ENCODE measurements around the gene DPP4.
"Not testable (repeated sequence)": the region's sequence is repeated elsewhere in the genome, so short reads cannot be mapped to it uniquely, and the experiment has no call there.

The DPP4 gene

DNA sequence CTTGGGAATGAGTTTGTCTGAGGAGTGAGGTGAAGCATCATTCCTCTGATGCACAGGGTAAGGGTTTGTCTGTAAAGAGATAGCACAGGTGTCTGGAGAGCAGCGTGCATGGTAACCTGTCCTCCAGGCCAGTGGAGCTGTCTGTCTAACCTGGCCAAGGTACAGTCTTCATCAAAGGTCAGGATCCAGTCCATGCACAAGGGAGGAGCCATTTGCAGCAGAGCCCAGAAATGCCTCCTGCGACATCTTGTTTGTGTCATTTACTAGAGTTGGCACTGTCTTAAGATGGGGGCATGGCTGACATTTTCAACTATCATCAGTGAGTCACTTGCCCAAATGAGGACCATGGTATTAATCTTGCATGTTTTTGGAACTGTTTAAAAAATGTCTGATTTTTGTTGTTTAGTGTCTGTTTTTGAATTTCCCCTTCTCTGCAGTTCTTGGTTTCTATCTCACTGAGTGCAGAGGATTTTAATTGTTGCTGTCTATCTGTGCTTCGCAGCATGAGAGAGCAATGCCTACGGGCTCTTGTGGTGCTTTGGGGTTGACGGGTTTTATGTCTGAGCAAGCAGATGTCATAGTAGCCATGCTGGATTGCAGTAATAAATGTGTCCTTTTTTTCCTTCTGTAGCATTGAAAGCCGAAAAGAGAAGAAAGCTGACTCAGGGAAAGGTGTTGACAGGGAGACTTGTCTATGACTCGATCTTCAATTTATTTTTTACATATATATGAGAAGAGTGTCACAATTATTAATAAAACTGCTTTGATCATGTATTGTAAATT, 91.3 kb downstream of the DPP4 start:
- no peak for DNase-seq

DNA sequence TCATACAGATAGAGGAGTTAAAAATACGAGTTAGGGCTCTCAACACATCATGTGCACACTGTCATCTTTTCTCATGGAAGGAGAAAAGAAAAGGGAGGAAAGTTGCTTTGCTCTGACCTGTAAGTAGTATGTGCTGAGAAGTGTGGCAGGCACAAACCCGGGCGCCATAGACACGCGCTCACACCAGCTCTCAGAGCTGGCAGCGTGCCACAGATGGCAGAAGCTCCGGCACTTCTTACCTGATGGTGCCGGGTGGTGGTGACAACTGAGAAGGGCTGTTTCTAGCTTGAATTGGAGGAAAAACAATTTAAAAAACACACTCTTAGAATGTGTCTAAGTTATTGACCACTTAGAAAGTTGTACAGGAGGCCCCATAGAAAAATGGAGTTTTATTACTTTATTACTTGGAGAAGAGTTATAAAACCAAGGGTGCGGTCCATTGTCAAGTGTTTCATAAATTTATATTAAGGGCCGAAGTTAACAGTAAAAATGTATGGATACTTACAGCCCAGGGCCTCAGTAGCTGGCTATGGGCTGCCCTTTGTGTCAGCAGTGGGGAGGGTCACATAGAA, 92.2 kb downstream of the DPP4 start:
- DNase-seq: no peak

- DNase-seq: no peak
Observed at GRCh38 chr2:161980976-161981375, 93.0 kb downstream of the DPP4 start.

- no peak for DNase-seq
Observed at GRCh38 chr2:161979490-161979889, 94.5 kb downstream of the DPP4 start.

- DNase-seq: not testable (repeated sequence)
Observed at GRCh38 chr2:161977926-161978325, 96.1 kb downstream of the DPP4 start.

DNA sequence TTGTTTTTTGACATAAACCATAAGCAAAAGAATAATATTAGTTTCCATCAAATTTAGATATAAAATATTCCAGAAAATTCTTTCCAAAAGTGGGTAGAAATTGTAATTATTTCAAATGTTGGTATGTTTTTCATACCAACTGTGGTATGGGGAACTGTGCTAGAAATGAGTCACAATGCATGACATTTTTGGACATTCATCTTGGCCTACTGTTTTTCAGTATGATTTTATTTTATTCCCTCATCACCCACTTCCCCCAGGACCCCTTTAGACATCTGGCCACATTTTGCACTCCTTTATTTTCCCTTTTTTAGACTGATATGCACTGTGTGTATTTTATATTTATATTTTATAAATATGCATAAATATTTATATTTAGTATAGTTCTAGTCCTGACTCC, 97.1 kb downstream of the DPP4 start:
- DNase-seq: no peak

DNA sequence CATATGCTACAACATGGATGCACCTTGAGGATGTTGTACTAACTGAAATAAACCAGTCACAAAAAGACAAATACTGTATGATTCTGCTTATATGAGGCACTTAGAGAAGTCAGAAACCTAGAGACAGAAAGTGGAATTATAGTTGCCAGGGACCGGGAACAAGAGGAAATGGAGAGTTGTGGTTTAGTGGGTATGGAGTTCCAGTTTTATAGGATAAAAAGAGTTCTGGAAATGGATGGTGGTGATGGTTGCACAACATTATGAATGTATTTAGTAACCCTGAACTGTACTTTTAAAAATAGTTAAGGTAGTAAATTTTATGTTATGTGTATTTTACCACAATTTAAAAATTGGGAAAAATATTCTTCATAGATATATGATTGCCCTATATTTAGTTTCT, 97.7 kb downstream of the DPP4 start:
- DNase-seq: no peak

DNA sequence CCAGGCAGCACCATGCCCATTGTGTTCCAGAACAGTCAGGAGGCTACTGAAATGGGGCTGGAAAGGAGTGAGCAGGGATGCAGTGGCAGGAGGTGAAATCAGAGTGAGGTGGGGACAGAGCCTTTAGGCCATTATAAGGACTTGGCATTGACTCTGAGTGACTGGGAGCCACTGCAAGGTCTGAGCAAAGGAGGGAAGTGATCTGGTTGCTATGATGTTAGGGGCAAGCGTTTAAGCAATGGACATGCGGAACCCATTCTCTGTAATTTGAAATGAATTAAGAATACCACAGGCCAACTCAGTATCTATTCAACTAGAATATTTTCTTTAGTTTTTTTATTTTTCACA, 98.2 kb downstream of the DPP4 start:
- DNase-seq: no peak

DNA sequence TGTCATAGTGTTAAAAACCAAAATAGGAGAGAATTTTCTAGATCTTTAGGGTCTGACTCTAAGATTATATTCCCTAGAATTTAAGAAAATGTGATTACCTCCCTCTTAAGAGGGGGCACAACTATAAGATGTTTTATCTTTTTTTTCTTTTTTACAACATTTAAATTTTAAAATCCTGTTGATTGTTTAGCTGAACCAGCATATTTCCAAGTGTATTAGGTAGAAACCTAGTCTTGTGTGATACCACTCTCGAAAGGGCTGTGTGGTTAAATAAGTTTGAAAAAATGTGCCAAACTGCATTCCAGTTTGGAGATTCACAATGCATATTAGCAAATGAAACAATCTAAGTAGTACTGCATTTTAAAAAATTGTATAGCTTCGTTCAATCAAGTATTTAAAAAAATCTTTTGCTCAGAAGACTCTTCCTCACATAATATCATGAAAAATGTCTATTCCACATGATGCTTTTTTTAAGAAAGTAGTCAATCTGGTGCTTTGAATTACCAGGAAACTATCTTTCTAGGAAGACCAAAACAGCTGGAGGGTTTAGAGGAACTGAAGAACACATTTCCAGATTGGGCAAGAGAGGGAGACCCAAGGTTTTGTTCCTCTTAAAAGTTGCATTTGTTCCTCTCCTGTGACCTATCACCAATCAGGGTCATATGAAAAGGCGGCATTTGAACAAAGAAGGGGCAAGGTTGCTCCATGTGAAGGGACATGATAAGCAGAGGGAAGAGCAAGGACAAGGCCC, 98.8 kb downstream of the DPP4 start:
- DNase-seq: no peak

- DNase-seq: no peak
Observed at GRCh38 chr2:161974461-161974860, 99.6 kb downstream of the DPP4 start.

DNA sequence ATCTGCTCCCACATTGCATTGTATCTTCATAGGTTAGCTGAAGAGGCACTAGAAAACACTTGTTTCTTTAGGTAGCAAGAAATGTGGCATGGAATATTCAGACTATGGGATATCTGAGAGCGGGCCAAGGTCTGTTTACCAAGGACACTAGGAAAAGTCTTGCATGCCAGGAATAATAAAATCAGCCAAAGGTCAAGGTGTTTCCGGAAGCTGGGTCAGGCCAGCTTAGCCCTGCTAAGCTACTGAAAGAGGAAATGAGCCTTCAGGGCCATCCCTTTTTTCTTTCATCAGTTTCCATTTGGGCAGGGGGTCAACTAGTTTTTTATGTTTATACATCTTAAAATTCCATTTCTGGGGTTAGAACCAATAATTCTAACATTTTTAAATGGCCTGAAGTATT, 101.1 kb downstream of the DPP4 start:
- DNase-seq: no peak

DNA sequence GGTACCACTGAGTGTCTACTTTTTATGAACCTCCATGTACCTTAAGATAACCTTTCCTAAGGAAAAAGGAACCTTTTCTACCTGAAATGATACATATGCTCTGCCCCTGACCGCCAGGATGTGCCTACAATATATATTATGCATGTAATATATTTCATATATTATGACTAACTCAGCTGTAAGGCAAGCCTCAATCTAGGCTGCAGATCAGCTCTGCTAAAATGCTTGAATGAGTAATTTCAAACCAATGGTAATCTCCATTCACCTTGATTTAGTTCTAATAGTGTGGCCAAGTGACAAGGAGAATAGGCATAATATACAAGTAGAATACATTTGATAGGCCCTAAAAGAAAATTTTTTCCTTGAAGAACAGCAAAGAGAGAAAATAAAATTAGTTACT, 101.8 kb downstream of the DPP4 start:
- no peak for DNase-seq

- DNase-seq: no peak
Observed at GRCh38 chr2:161971551-161971950, 102.5 kb downstream of the DPP4 start.

DNA sequence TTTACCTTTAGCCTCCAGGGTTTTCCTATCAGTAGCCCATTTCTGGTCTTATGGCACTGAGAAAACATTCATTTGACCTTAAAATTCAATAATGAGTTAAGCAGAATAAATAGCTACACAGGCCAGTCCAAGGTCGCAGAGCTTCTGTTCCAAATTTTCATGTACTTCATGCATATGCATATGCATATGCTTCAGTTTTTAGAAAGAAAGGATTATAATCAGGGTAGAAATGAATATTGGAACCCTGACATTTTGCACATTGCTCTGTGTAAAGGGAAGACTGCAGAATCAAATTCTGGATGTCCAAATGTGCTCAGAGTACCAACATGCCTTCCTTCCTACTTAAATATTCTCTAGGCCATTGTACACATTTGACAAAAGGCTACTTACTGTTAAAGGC, 104.9 kb downstream of the DPP4 start:
- no peak for DNase-seq

DNA sequence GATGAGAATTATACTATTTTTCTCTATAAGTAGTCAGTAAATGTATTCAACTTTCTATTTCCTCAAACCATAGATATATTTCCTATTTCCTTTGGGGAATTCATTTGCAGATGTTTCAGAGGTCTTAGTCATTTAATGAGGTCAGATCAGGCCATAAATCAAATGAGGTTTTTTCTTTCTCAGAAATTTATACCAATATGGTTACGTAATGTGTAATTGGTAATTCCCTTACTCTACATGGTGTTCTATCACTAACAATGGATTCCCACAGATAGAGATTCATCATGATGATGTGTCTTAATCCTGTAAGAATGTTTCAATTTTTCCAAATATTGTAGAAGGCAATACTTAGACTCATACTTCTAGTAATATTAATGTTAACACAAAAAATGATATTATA, 108.0 kb downstream of the DPP4 start:
- no peak for DNase-seq

GRCh38 chr2:161964160-161964559, 109.9 kb downstream of the DPP4 start:
- no peak for DNase-seq

GRCh38 chr2:161962160-161962559, 111.9 kb downstream of the DPP4 start:
- no peak for DNase-seq

DNA sequence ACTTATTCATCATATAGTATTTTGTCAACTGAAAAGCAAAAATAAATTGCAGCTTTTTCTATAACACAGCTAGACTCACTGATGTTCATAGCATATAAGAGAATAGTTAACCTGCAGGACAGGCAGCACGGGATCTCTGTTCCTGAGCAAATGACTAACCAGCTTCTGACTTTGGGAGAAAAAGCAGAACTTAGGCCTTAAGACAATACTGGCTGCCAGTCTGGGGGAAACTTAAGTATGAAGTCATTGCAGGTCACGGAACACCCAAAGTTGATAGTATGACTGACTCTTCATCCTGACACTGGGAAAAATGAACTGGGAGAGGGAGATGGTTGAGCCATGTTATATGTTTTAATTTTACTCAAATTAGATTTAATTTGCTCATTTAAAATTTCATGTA, 113.0 kb downstream of the DPP4 start:
- no peak for DNase-seq

DNA sequence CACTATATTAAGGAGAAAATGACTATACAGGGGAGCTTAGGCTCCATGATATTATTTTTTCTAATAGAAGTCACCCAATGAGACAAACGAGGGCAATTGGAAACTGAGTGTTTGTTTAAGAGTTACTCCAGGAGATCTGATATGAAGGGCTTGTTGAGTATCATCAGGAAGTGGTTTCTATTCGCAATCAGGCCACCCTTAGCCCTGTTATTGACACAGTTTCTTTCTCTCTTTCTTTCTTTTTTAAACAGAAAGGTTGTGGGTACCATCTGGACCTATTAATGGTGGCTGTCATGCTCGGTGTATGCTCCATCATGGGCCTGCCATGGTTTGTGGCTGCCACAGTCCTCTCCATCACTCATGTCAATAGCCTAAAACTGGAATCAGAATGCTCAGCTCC, 117.3 kb downstream of the DPP4 start:
- no peak for DNase-seq

GRCh38 chr2:161955211-161955610, 118.8 kb downstream of the DPP4 start:
- no peak for DNase-seq

DNA sequence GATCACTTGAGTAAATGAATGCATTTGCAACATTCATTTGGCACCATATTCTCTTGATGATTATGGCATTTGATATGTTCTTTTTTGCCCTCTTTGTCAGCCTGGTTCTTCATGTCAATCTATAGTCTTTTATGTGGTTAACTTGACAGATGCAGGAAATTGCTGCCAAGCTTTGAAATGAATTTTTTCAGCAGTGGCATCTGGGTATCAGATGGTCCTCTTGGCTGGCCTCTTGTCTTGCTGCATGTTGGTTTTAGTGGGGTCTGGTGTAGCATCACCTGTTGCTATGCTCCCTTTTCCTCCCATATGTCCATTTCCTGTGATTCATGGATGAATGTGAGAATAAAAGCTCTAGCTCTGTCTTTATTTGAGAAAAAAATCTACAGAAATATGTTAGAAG, 119.9 kb downstream of the DPP4 start:
- no peak for DNase-seq

GRCh38 chr2:161953367-161953766, 120.6 kb downstream of the DPP4 start:
- DNase-seq: not testable (repeated sequence)

DNA sequence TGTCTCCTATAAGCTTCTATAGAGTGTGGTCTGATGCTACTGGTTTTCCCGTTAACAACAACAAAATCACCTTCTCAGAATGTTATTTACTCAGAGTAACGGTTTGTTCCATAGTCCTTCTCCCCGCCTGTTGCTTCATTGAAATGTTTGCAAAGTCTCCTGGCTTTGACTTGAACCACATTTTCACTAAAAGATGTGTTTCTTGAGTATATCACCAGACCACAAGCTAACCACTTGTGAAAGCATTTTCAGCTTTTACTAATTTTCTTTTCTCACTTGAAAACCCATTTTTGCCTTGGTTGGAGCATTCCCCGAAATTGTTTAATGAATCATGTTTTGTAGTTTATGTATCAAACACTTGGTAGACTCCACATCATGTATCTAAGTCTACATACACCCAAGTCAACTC, 121.2 kb downstream of the DPP4 start:
- DNase-seq: no peak

GRCh38 chr2:161947836-161948235, 126.2 kb downstream of the DPP4 start:
- DNase-seq: no peak

Data from DMS79 (cell line).